Measurements from ENCODE around the gene HTATSF1.

- TF ChIP-seq POLR2A (IDR thresholded peaks at IDR 0.05) (no peak), CTCF (IDR thresholded peaks at IDR 0.05) (no peak)
Measured at GRCh38 chrX:136487647-136488046, 9.7 kb upstream of the HTATSF1 start, which contains the start of gene BRS3.

Data from breast epithelium (tissue), 3 donors.